Endometrial microvascular endothelial cells (primary cell): ENCODE results near the gene LSMEM2. TPM values are rescaled to one million over a fixed set of nuclear protein-coding genes. Genes with fewer than 3 reads are reported as not detected.
"Not testable (repeated sequence)": the region's sequence is repeated elsewhere in the genome, so short reads cannot be mapped to it uniquely, and the experiment has no call there.

Experiments
- in situ Hi-C: cut with HindIII; loops from 2 replicates; pipeline ENCODE4 v1.10.0; 2017; ENCODE audit warnings: low sequenced_read_pairs, low pct_unique_long_range_greater_than_20kb; ENCODE audit errors: inconsistent ontology term
- total RNA-seq: library from RNA; depleted of rRNA; stranded (reverse); fragments of >200 nt; gene quantifications from one replicate; pipeline ENCODE4 v1.2.3, GENCODE V29; 2015; ENCODE audit errors: inconsistent ontology term

The LSMEM2 gene
- total RNA-seq, 1 donor from 2014 or later = not detected

DNA sequence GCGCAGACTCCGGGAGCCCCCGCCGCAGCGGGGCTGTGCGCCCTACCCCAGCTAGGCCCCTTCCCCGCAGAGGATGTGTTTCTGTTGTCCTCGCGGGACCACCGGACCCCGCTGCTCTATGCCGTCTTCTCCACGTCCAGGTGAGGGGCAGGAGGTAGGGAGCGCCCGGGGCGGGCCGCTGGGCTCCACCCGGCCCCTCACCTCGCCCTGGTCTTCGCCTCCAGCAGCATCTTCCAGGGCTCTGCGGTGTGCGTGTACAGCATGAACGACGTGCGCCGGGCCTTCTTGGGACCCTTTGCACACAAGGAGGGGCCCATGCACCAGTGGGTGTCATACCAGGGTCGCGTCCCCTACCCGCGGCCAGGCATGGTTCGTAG is 5.2 kb upstream of the LSMEM2 start:
- in situ Hi-C loops = no loop called here

DNA sequence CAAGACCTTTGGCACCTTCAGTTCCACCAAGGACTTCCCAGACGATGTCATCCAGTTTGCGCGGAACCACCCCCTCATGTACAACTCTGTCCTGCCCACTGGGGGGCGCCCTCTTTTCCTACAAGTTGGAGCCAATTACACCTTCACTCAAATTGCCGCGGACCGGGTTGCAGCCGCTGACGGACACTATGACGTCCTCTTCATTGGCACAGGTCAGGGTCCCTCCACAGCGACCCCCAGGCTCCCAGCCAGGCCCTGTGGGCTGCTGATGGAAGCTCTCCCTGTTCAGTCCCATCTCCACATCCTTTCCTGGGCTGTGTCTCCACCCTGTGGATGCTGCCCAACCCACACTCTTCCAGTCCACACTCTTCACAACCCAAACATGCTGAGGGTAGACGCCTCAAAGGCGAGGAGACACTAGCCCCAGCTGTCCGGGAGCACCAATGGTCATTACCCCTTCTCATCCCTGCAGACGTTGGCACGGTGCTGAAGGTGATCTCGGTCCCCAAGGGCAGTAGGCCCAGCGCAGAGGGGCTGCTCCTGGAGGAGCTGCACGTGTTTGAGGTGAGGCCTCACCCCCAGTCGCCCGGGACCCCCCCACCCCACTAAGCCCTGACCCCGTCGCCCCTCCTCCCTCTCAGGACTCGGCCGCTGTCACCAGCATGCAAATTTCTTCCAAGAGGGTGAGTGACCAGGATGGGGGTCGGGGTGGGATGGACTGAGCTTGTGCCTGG is 4.3 kb upstream of the LSMEM2 start:
- in situ Hi-C loops = no loop called here

DNA sequence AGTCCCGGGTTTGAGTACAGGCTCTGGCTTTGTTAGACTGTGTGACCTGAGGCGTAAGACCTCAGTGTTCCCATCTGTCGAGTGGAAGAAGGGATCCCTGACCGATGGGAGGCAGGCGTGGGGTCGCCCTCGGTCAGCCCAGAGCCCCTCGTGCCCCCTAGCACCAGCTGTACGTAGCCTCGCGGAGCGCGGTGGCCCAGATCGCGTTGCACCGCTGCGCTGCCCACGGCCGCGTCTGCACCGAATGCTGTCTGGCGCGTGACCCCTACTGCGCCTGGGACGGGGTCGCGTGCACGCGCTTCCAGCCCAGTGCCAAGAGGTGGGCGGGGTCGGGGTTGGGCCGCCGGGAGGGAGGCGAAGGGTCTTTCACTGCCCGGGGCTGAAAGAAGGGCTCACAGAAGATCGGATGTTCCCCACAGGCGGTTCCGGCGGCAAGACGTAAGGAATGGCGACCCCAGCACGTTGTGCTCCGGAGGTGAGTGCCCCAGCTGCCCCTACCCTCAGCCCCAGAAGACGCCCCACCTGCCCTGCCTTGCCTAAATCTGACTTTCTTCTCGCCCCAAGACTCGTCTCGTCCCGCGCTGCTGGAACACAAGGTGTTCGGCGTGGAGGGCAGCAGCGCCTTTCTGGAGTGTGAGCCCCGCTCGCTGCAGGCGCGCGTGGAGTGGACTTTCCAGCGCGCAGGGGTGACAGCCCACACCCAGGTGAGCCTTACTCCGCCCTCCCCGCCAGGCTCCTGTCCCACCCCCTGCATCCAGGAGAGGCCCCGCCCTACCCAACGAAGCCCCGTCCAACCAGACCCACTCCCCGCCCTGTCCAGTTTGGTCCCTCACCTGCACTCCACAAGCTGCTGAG is 3.5 kb upstream of the LSMEM2 start:
- in situ Hi-C loops = no loop called here

DNA sequence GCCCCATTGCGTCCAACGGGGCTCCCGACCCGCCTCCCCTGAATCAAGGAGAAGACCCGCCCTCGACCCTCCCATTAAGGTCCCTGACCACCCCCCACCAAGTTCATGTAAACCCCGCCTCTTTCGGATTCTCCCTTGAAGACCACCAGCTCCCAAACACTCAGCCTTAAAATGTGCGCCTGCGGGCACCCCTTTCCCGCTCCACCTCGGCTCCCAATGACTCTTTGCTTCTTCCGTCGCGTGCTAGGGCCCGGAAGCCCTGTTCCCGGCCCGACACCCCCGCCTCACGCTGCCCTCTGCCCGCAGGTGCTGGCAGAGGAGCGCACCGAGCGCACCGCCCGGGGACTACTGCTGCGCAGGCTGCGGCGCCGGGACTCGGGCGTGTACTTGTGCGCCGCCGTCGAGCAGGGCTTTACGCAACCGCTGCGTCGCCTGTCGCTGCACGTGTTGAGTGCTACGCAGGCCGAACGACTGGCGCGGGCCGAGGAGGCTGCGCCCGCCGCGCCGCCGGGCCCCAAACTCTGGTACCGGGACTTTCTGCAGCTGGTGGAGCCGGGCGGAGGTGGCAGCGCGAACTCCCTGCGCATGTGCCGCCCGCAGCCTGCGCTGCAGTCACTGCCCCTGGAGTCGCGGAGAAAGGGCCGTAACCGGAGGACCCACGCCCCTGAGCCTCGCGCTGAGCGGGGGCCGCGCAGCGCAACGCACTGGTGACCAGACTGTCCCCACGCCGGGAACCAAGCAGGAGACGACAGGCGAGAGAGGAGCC is 2.7 kb upstream of the LSMEM2 start:
- in situ Hi-C loops = no loop called here

DNA sequence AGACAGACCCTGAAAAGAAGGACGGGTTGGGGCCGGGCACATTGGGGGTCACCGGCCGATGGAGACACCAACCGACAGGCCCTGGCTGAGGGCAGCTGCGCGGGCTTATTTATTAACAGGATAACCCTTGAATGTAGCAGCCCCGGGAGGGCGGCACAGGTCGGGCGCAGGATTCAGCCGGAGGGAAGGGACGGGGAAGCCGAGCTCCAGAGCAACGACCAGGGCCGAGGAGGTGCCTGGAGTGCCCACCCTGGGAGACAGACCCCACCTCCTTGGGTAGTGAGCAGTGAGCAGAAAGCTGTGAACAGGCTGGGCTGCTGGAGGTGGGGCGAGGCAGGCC is 2.2 kb upstream of the LSMEM2 start:
- in situ Hi-C loops = no loop called here

DNA sequence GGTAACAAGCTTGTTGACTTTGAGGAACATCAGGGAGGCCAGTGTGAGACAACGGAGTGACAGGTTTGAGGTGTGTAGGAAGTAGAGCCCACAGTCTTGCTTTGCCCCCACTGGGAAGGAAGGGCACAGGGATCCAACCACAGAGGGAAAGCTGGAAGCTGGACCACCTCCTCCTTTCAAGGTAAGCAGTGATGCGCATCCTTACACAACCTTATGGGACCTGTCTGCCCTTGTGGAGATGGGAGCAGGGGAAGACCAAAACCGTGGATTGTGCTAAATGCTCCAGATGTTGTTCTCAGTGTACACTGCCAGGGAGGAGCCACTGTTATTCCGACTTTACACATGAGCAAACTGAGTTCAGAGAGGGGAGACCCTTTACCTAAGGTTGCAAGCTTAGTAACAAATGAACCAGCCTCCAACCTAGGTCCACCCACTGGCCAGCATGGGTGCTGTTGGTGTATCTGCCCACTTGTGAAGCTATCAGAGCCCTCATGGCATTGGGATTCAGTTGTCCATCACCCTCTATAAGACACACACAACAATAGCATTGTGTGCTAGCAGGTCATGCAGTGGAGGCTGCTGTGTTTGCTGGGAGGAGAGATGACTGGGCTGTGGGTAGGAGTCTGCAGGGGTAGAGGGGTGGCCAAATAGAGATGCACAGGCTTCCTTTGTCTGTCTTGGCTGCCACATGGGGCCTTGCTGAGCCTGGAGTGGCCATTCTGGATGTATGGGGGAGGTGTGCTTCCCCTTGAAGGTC is 586 bp upstream of the LSMEM2 start:
- in situ Hi-C loops = no loop called here

DNA sequence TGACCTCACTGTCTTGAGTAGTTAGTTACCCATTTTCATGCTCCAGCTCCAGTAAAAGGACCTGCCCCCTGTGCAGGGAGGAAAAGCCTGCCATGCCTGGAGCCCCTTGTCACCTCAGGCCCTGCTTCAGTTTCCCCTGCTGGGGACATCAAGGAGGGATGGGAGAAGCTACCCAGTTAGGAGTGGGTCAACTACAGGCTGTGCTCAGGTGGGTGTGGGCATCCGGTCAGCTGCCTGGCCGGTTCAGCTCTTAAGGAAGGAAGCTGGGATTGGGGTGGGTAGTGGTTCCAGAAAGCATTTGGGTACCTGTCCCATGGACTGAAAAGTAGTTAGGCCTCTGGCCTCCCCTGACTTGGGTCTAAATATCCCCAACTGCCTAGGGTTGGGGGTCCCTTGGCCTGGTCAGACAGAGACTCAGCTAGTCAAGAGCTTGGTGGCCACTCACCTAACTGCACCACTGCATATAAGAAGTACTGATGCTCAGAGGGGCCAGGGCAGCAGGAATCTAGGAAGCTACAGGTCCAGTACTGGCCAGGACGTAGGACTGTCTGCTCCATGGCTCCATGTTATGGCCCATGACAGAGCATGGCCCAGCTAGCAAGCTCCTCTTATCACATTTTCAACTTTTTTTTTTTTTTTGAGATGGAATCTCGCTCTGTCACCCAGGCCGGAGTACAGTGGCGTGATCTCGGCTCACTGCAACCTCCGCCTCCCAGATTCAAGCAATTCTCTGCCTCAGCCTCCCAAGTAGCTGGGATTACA is 549 bp downstream of the LSMEM2 start:
- in situ Hi-C loops = no loop called here

DNA sequence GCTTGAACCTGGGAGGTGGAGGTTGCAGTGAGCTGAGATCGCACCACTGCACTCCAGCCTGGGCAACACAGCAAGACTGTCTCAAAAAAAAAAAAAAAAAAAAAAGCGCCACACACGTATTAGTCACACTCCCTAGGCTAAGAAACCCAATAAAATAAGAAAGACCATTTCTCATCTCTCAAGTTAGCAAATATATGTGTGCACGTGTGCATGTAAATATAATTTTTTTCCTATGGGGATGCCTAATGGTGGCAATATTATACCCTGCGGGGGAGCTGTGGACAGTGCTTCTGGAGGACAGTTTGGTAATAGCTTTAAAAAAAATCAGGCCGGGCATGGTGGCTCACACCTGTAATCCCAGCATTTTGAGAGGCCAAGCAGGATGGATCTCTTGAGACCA is 5.2 kb downstream of the LSMEM2 start:
- in situ Hi-C loops = not testable (repeated sequence)

DNA sequence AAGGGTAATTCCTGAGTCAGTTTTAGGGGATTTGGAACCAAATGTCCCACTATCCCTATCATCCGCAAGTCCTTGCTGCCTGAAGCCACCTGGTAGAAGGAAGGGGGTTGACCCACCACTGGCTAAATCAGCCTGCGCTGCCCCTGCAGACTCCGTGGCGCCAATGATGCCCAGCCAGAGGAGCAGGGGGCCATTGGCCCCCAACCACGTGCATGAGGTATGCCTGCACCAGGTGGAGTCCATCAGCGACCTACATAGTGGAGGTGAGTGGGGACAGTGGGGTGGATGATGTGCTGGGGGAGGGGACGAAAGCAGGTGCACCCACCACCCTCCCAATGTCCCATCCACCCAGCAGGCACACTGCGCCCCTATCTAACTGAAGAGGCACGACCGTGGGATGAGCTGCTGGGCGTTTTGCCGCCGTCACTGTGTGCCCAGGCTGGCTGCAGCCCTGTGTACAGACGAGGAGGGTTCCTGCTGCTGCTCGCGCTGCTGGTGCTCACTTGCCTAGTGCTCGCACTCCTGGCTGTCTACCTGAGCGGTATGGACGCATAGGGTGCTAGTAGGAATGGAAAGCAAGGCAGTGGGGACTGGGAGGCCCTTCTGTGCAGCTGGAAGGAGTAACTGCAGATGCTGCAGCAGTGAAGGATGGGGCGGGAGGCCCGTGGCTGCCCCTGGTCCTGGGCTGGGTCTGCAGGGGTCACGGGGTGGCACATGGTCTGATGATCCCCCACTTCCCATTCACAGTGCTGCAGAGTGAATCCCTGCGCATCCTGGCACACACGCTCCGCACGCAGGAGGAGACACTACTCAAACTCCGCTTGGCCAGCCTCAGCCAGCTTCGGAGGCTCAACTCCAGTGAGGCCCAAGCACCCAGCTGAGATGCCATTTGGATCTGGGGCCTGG is 7.7 kb downstream of the LSMEM2 start:
- in situ Hi-C loops = no loop called here

DNA sequence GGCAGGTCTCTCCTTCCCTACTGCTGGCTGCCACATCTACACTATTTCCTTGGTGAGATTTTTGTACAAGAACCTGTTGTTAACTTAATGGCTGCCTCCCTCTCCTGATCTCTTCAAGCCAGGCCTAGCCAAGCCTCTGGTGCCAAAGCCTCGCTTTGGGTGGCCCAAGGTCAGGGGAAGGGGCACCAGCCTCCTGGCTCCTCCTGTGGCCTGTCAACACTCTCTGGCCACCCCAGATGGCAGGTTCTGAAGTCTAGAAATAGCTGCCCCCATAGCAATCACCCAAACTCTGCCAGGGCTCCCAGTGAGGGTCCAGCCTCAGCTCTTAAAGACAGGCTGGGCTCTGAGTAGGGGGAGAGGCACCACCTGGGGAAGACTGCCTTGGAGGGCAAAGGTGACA is 8.4 kb downstream of the LSMEM2 start:
- in situ Hi-C loops = no loop called here

DNA sequence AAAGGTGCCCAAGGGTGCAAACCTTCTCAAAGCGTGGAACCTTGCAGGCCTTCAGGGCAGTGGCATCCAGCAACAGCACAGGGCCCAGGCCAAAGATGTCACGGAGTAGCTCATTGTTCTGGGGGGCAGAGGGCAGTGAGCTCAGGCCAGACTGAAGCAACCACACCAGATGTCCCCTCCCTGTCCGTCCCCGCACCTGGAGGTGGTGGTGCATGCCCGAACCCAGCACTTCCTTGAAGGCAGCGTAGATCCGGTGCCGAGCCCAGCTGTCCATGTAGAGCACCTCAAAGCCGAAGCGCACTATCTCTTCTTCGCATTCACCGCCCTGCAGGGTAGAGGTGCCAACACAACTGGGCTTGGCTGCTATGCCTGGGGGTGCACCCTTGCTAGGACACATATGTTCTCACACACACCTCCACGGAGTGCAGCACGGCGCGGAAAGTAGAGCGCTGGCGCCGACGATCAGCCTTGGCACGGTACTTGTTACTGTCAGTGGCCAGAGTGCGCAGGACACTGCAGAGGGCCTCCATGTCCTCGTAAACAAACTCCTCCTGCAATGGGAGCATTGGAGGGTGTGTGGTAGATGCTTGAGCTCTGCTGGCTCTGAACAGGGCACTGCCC is 9.6 kb downstream of the LSMEM2 start:
- in situ Hi-C loops = no loop called here

DNA sequence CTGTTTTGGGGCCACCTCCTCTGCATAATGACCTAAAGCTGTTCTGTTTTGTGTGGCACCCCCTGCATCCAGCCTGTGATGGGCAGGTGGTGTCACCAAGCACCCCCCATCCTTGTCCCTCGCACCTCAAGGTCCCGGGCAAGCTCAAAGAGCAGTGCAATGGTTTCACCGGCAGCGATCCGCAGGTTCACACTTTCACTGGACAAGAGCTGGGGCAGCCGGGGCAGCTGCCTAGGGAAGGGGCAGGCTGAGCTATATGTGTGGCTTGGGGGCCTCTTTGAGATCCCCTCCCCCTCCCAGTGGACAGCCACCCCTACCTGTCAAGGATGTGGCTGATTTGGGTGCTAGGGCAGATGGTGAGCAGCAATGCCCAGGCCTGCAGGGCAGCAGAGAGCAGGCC is 10.2 kb downstream of the LSMEM2 start:
- in situ Hi-C loops = no loop called here

DNA sequence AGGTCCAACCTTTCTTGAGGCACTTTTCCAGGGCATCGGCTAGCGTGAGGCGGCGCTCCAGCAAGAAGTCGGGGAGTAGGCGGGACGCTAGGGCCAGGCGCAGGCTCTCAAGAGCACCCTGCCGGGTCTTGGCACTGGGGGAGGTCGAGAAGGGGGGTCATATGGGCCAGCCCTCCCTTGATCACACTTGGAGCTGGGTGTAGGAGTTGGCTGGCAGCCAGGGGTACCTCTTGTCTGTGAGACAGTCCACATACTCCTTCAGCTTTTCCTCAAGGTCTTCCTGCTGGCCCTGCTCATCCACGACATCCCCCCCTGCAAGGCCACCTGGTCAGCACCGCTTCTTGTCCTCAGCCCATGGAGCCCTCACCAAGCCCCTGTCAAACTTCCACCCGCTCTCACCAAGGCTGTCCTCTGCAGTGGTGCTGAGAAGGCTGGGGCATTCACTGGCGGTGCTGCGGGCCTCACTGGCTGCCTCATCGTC is 11.3 kb downstream of the LSMEM2 start:
- in situ Hi-C loops = no loop called here

DNA sequence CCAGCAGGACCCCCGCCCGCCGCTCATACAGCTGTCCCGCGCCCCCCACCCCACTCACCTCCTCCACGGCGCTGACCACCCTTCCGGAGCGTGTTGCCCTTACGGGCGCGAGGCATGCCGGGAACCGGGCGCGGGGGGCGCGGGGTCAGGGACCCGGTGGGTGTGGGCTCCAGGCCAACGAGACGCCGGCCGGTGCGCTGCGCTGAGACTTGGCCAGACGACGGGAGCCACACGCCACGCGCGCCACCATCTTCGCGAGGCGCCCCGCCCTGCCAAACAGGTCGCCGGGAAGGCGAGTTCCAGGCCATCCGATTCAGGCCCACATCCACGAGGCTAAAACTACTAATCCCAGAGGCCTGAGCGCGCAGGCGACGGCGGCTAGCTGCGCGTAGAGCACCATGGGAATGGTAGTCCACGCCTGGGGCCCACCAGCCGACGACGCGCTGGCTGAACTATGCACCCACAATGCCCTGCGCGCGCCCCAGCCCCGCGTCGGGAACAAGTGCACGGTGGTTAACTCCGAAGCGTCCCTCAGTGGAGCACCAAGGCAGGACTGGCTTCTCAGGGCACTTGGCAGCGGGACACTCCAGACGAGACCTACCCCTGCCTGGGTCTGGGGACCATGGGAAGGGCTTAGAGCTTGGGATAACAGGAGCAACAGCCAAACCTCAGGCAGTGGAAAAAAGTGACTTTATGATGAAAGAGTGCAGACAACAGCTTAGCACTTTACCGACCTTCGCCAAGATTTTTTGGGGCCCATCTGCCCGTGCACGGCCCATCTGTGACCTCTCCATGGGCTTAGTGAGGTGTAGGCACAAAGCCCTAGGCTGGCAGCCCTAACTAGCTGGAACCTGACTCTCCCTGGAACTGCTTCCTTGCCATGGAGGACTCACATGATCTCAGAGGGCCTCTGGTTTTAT is 13.5 kb downstream of the LSMEM2 start, which contains the start of gene IFRD2:
TSS of gene IFRD2 (minus strand) at position 271 of the 920 bp plus-strand sequence. CDS start at position 116, 155 bp downstream.
- in situ Hi-C loops = no loop called here

DNA sequence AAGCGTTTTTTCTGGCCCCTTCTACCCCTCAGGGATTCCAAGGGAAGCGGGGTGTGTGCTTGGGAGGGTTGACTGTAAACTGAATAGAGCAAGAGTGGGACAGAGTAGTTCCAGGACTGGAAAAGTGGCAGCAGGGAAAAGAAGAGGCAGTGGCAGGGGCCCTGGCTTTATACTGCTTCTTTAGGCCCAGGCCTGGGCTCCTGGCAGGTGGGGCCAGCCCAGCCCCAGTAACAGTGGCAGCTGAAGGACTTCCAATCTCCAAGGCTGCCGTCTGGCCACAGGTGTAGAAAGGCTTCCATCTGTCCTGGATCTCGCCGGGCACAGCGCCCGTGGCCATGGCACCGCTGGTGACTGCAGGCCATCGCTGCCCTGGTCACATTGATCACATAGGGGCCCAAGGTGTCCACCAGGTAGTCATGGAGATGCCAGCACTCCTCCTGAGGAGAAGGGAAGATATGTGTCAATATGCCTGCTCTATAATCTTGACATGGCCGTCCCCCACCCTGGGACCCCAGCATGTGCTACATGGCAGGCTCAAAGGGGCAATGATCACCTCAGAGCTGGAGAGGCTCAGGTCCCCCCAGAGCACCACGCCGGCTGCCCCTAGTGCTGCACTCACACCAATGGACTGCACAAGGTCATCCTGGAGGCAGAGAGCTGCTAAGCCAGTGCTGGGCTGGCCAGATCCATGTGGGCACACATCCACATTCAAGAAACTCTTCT is 14.4 kb downstream of the LSMEM2 start:
- in situ Hi-C loops = no loop called here
